Hepatocyte (in vitro differentiated cells): ENCODE measurements around the gene ZNF423. TPM values are rescaled to one million over a fixed set of nuclear protein-coding genes. Genes with fewer than 3 reads are reported as not detected.

Experiments used
- DNase-seq: peaks from one replicate; pipeline ENCODE4 v3.0.0-alpha.2; 2016; ENCODE audit warnings: low spot score
- H2AFZ ChIP-seq: fragments of 200-600 bp; sonication (generic); 2 replicates; pipeline ENCODE4 v1.6.0; 2016; ENCODE audit warnings: antibody characterized with exemption, mild to moderate bottlenecking
- H3K27ac ChIP-seq: fragments of 200-600 bp; sonication (generic); 2 replicates; pipeline ENCODE4 v1.5.1; 2016; ENCODE audit warnings: mild to moderate bottlenecking
- H3K27me3 ChIP-seq: fragments of 200-600 bp; sonication (generic); 2 replicates; pipeline ENCODE4 v1.6.1; 2016
- H3K36me3 ChIP-seq: fragments of 200-600 bp; sonication (generic); replicated peaks from 2 replicates; pipeline ENCODE4 v1.5.1; 2016; ENCODE audit warnings: low read depth; ENCODE audit not compliant: insufficient read depth
- H3K4me1 ChIP-seq: fragments of 200-600 bp; sonication (generic); 2 replicates; pipeline ENCODE4 v1.5.1; 2016; ENCODE audit warnings: mild to moderate bottlenecking, moderate library complexity; ENCODE audit not compliant: insufficient read depth
- H3K4me2 ChIP-seq: fragments of 200-600 bp; sonication (generic); 2 replicates; pipeline ENCODE4 v1.6.0; 2016
- H3K4me3 ChIP-seq: fragments of 200-600 bp; sonication (generic); 2 replicates; pipeline ENCODE4 v1.5.1; 2016; ENCODE audit warnings: mild to moderate bottlenecking
- H3K79me2 ChIP-seq: fragments of 200-600 bp; sonication (generic); 2 replicates; pipeline ENCODE4 v1.6.0; 2017; ENCODE audit warnings: mild to moderate bottlenecking
- H3K9me2 ChIP-seq: fragments of 200-600 bp; sonication (generic); replicated peaks from 2 replicates; pipeline ENCODE4 v1.6.0; 2017; ENCODE audit warnings: mild to moderate bottlenecking; ENCODE audit not compliant: insufficient read depth
- H3K9me3 ChIP-seq: fragments of 200-600 bp; sonication (generic); 2 replicates; pipeline ENCODE4 v1.5.1; 2016; ENCODE audit warnings: low read depth, mild to moderate bottlenecking
- H4K20me1 ChIP-seq: fragments of 200-600 bp; sonication (generic); 2 replicates; pipeline ENCODE4 v1.6.0; 2016; ENCODE audit warnings: mild to moderate bottlenecking; ENCODE audit not compliant: insufficient read depth, poor library complexity, severe bottlenecking
- EZH2 ChIP-seq: fragments of 200-600 bp; sonication (generic); IDR thresholded peaks from 2 replicates; pipeline ENCODE4 v1.6.1; 2016; ENCODE audit warnings: antibody characterized with exemption, mild to moderate bottlenecking, borderline replicate concordance
- EZH2phosphoT487 ChIP-seq: fragments of 200-600 bp; sonication (generic); IDR thresholded peaks from one replicate; pipeline ENCODE4 v1.6.1; 2018; ENCODE audit warnings: antibody characterized with exemption, mild to moderate bottlenecking, low read depth, moderate library complexity; ENCODE audit not compliant: unreplicated experiment, severe bottlenecking
- WGBS: methylation state at CpG from one replicate; pipeline ENCODE4 v1.1.6; 2016; ENCODE audit warnings: low lambda C conversion rate; ENCODE audit errors: missing lambda C conversion rate; 5-methylcytosine and 5-hydroxymethylcytosine counted together
- polyA plus RNA-seq: library from polyadenylated mRNA; unstranded; fragments of >200 nt; fragmentation: Nextera tagmentation; extraction: Ambion mirVana; gene quantifications from 2 replicates; pipeline ENCODE4 v1.2.1, GENCODE V29; 2016
- total RNA-seq: library from RNA; depleted of rRNA; stranded (reverse); fragments of >200 nt; gene quantifications from 2 replicates; pipeline ENCODE4 v1.2.3, GENCODE V29; 2014
- TF ChIP-seq, protein P1 (sequence below): fragments of 200-600 bp; sonication (generic); IDR thresholded peaks from 2 replicates; pipeline ENCODE4 v1.5.1; 2016; ENCODE audit warnings: antibody characterized with exemption, mild to moderate bottlenecking; ENCODE audit not compliant: poor library complexity

Gene ZNF423
- total and polyA plus RNA-seq, 2 experiments from 2014 or later = 9.6 to 11.8 TPM

DNA sequence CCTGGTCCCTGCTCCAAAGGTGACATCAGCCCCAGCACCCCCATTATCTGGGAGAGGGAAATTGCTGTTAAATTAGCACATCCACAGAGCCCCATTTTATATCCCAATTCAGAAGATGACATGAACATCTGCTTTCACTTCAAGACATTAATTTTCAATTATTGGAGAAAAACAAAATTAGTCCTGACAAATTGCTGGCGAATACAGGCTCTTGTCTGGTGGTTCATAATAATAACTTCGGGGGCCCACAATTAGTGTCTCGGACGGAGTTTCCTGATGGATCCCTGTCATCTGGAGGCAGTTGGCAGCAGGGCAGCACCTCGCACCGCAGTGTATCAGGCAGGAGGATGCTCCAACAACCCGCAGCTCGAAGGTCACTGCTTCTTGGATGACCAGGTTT is 7.4 kb downstream of the ZNF423 start:
- WGBS = 83% methylated on average over 8 of the region's 8 CpGs
- no peak overlapping the region for H3K4me3 ChIP-seq
- H3K4me2 ChIP-seq = no peak overlapping the region
- TF ChIP-seq EZH2phosphoT487 (no peak), EZH2 (no peak)
- TF ChIP-seq, protein P1, sequence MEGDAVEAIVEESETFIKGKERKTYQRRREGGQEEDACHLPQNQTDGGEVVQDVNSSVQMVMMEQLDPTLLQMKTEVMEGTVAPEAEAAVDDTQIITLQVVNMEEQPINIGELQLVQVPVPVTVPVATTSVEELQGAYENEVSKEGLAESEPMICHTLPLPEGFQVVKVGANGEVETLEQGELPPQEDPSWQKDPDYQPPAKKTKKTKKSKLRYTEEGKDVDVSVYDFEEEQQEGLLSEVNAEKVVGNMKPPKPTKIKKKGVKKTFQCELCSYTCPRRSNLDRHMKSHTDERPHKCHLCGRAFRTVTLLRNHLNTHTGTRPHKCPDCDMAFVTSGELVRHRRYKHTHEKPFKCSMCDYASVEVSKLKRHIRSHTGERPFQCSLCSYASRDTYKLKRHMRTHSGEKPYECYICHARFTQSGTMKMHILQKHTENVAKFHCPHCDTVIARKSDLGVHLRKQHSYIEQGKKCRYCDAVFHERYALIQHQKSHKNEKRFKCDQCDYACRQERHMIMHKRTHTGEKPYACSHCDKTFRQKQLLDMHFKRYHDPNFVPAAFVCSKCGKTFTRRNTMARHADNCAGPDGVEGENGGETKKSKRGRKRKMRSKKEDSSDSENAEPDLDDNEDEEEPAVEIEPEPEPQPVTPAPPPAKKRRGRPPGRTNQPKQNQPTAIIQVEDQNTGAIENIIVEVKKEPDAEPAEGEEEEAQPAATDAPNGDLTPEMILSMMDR = no peak
- H3K79me2 ChIP-seq = peaks cover 86% of the 10 kb centered on the region
- H2AFZ ChIP-seq = no peak overlapping the region
- no peak overlapping the region for H3K27ac ChIP-seq
- H3K27me3 ChIP-seq = no peaks in the 10 kb centered on the region
- H3K9me3 ChIP-seq = no peaks in the 10 kb centered on the region
- no peak for DNase-seq
- H3K36me3 ChIP-seq = no peaks in the 10 kb centered on the region
- peaks cover 45% of the 10 kb centered on the region for H4K20me1 ChIP-seq
- H3K4me1 ChIP-seq = peaks cover 42% of the 10 kb centered on the region
- H3K9me2 ChIP-seq = no peaks in the 10 kb centered on the region

DNA sequence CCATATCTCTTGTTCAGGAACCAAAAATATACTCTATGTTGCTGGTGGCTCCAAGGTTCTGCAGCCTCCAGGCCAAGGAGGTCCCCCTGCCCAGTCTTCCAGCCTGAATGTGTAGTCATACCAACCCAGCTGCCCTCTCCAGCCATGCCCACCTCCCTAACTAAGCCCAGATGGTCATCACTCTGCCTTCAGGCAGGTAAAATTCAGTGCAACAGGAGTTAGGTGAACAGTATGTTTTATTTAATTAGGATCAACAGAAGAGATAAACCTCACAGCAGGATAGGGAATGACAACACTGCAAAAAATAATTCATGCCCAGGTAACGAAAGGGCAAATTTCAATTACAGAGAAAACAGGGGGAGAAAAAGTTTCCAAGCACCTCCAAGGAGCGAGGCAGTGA is 9.1 kb downstream of the ZNF423 start:
- H3K9me2 ChIP-seq = no peaks in the 10 kb centered on the region
- H3K36me3 ChIP-seq = no peaks in the 10 kb centered on the region
- H4K20me1 ChIP-seq = peaks cover 34% of the 10 kb centered on the region
- no peak overlapping the region for H3K4me3 ChIP-seq
- TF ChIP-seq EZH2 (no peak), EZH2phosphoT487 (no peak)
- TF ChIP-seq, protein P1 = no peak
- peaks cover 73% of the 10 kb centered on the region for H3K79me2 ChIP-seq
- no peak overlapping the region for H3K4me2 ChIP-seq
- no peaks in the 10 kb centered on the region for H3K9me3 ChIP-seq
- H3K4me1 ChIP-seq = peaks cover 25% of the 10 kb centered on the region
- no peaks in the 10 kb centered on the region for H3K27me3 ChIP-seq
- WGBS = 97% methylated on average over 2 of the region's 2 CpGs
- H3K27ac ChIP-seq = no peak overlapping the region
- no peak overlapping the region for H2AFZ ChIP-seq
- DNase-seq = no peak

DNA sequence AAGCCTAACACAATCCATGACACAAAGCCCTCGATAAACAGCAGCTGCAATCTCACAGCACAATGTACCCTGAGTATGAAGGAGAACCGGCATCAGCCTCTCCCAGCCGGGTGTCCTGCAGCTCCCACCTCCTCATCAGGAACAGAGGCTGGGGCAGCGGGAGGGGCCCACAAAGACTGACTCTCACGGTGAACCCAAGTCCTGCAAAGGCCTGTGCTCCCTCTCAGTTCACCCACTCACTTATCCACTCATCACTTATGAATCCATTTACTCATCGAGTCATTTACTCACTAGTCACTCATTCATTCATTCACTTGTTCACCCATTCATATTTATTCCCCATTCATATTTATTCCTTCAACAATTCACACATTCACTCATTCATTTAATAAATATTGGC is 11.6 kb downstream of the ZNF423 start:
- Histone ChIP-seq H4K20me1 (peaks cover 22% of the 10 kb centered on the region), H3K4me2 (no peak overlapping the region), H3K79me2 (peaks cover 64% of the 10 kb centered on the region), H3K27me3 (no peaks in the 10 kb centered on the region), H2AFZ (no peak overlapping the region), H3K27ac (no peak overlapping the region), H3K9me3 (no peaks in the 10 kb centered on the region), H3K4me3 (no peak overlapping the region), H3K4me1 (peaks cover 18% of the 10 kb centered on the region), H3K36me3 (no peaks in the 10 kb centered on the region), H3K9me2 (no peaks in the 10 kb centered on the region)
- TF ChIP-seq EZH2 (no peak), EZH2phosphoT487 (no peak)
- TF ChIP-seq, protein P1 = no peak
- 55% methylated on average over 6 of the region's 6 CpGs for WGBS
- DNase-seq = no peak

DNA sequence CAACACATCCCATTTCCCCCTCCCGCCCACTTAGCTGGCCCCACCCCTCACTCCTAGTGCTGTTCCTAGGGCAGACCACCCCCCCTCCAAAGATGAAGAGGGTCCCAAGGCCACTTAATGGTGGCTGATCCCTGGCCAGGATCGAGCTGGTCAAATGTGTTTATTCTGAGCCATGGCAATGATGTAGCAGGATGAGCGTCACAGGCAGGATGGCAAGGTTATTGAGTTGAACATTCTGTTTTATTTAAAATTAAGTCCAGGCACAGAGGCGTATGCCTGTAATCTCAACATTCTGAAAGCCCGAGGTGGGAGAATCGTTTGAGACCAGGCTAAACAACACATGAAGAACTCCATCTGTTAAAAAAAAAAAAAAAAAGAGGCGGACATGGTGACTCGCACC is 12.2 kb downstream of the ZNF423 start:
- H3K36me3 ChIP-seq = no peaks in the 10 kb centered on the region
- peaks cover 64% of the 10 kb centered on the region for H3K79me2 ChIP-seq
- H3K9me3 ChIP-seq = no peaks in the 10 kb centered on the region
- H3K27me3 ChIP-seq = no peaks in the 10 kb centered on the region
- TF ChIP-seq EZH2 = no peak
- TF ChIP-seq, protein P1 = no peak
- TF ChIP-seq EZH2phosphoT487 = no peak
- H3K4me3 ChIP-seq = no peak overlapping the region
- DNase-seq = no peak
- H4K20me1 ChIP-seq = peaks cover 16% of the 10 kb centered on the region
- no peak overlapping the region for H2AFZ ChIP-seq
- peaks cover 24% of the 10 kb centered on the region for H3K4me1 ChIP-seq
- WGBS = 61% methylated on average over 8 of the region's 8 CpGs
- no peak overlapping the region for H3K4me2 ChIP-seq
- no peak overlapping the region for H3K27ac ChIP-seq
- H3K9me2 ChIP-seq = no peaks in the 10 kb centered on the region
